Measurements from ENCODE around the gene PRKCZ.
A peak's percentile ranks its signal among the peaks of the same experiment; 100 is the strongest.

Gene PRKCZ

DNA sequence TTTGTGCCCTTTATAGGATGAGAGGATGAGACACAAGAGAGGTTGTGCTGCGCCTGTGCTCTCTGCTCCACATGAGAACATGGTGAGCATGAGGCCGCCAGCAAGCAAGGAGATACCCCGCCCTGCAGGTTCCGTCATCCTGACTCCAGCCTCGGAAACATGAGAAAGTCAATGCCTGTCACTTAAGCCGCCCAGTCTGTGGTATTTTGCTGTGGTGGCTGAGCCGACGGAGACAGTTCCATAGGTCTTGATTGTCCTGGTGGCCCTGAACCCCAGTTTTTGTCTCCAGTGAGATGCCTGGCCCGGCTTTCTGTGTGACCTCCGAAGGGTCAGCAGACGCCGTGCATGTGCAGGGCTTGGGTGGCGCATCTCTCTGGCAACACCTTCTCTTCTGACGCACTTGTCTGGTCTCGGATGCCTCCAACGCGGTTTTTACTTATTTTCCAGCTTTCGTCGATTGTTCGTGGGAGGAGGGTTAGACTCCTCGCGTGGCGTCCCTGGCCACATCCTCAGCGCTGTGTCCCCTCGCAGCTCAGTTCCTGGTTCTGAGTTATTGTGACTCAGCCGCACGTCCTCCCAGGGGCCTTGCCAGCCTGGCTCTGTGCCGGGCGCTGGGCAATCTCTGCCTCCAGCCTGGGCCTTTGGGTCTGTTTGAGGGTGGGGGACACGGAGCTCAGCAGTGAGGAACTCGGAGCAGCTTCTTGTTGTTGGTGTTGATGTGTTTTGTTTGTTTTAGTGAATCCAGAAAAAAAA lies 74.4 kb downstream of the PRKCZ start:
- no peak for DNase-seq

DNA sequence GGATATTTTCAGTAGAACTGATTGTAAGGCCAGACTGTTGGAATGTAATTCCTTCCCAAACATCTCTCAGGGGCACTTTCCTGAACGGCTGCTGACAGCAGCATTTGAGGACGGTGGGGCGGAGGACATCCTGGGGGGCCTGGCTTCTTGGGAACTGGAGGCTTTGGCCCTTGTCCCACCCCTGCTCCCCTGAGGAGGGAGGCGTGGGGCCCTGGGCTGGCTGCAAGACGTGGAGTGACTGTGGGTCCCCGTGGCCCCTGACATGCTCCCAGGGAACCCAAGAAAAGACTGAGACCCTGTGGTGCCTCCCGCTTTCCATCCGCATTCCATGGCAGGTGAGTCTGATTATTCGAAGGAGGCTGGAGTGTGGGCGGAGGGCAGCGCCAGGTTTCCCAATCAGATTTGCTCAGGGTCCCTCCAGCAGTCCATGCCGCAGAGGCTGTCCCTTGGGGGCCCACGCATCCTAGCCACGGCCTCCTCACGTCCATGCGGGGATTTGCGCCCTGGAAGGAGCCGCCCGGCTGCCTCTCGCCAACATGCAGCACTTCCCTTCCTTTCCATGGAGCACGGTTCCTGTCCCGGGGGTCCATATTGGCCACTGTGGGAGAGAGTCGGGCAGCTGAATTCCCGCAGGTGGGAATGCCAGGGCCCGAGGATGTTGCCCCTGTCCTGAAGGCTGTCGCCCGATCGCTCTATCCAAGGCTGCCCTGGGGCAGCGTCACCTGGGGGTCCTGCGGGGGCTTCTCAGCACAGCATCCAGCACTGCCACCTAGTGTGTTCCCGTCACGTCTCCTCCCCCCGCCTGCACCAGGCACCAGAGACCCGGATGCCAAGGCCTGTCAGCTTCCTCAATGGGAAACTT lies 75.4 kb downstream of the PRKCZ start:
- DNase-seq: no peak

DNA sequence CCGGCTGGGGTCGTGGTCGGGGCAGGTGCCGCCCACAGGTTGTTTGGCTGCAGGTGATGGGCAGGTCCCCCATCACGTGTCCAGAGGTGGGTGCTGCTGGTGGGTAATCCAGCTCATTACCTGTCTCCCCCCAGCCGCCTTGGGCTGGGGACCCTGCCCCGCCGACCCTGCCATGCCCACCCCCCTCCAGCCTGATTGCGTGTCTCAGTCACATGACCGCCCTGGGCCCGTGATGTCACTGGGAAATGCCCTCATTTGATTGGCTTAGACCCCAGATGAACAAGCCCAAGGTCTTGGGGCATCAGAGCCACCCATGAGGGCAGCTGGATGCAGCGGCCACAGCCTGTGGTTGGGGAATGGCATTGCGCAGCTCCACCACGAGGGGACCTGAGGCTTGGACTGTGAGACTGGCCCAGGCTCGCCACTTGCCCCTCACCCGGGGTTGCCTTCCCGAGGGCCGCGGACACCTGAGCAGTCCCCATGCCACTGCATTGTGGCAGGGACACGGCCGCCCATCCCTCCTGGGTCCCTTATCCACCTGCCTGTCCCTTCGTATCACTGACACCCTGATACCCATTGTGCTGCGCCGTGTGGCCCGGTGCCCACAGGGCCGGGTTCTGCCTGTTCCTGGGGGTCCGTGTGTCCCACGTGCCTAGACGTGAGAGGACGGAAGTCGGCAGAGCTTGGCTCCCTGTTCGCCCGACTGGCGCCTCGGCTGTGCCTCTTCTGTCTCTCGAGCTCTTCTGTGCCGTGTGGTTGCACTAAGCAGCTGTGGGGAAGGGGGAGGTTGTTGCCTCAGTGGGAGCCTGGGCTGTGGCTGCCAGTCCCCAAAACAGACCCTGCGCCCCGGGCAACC lies 76.3 kb downstream of the PRKCZ start:
- DNase-seq: no peak

DNA sequence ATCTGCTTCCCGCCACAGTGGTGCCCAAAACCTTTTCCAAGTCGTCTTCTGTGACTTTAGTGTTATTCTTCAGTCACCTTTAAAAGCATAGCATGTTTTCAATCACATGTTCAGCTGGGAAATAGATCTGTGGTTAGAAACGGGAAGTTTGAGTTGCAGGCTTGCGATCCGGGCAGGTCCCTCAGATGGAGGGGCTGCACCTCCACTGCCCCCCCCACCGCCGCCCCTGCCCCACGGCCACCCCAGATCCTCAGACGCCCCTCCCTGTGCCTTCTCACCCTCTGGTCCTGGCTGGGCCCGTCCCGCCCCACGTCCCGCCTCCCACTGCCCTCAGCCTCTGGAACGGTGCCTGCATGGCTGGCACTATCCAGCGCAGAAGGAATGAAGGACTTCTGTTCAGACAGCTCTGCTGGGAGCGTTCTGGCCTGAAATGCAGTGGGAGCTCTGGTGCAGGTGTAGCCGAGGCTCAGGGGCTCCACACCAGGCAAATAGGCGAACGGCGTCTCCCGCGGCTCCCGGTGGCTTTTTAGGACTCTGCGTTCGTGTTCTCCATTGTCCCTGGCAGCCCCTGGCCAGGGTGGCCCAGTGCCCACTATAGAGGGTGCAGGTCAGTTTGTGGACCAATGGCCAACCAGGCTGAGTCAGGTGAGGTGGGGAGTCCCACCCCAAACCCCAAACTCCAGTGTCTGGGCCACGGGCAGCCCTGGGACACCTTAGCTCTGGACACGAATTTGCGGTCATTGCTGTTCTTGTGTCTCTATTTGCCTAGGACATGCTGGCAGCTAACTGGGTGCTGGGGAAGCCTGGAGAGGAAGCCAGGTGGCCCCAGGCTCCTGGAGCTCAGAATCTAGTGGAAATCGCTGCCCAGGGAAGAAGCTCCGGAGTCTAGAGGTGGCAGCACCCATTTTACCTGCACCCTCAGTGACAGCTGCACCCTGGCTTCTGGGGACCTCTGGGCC lies 77.3 kb downstream of the PRKCZ start:
- no peak for DNase-seq

DNA sequence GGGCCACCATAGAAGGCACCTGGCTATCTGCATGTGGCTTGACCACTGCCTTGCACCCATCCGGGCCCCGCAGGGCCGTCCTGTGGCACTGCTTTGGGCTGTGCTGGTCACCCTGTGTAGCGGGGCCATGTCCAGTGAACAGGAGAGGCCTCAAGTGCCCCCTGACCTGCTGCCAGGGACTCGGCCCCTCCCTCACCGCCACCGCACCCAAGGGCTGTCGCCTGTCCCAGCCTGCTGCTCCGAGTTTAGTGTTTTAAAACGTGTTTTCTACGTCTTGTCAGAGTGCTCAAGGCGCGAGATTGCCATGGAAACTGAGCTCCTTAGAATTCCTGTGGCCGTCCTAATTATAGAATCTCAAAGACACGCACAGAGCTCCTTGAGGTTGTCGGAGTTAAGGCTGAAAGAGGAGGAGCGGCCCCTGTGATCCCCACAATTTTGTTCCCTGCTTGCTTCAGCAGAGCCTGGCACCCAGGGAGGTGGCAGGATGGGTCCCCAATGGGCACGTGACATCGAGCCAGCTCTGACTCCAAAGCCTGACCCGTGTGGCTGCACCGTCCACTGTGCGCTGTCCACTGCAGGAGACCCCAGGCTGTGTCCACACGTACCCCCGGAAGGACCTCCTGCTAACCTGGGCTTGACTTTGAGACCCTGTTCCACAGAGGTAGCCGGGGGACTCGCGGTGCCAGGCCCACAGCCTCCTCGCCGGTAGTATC lies 78.1 kb downstream of the PRKCZ start:
- peak; percentile 28 for DNase-seq

DNA sequence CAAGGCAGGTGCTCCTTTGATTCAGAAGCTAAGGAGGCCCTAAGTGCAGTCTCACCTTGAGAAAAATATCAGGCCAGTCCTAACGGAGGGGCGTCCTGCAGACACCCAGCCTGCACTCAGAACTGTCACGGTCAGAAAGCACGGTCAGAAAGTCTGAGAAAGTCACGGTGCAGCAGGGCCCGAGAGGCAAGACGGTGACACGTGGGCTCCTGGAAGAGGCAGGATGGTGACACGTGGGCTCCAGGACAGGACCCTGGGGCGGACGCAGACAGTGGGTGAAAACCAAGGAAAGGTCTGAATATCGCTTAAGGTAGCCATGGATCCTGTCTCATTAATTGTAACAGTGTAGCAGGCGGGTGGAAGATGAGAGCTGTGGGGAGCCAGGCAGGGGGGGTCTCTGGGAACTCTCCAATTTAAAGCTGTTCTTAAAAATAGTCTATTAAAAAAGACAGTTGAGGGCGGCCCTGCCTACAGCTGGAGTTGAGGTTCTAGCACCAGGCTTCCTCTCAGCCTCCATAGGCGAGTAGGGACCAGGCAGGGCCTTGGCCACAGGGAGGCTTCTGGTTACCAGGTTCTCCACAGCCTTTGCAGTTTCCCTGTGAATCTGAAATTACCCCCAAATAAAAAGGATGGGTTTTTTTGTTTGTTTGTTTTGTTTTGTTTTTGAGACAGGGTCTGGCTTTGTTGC lies 79.2 kb downstream of the PRKCZ start:
- no peak for DNase-seq

DNA sequence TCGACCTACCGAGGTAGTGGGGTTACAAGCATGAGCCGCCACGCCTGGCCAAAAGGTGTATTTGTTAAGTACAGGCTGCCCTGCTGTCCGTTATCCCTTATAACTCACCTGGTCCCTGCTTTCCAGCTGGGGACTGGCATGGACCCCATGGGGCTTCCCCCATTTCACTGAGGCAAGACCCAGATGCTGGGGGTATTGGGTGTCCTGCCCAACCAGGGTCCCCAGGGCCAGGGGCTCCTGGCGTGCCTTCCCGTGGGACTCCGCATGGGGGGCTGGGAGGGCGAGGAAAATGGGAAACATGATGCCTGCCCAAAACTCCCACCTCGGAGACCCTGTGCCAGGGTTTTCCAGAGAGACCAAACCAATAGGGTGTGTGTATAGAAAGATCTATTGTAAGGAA lies 79.9 kb downstream of the PRKCZ start:
- DNase-seq: no peak

DNA sequence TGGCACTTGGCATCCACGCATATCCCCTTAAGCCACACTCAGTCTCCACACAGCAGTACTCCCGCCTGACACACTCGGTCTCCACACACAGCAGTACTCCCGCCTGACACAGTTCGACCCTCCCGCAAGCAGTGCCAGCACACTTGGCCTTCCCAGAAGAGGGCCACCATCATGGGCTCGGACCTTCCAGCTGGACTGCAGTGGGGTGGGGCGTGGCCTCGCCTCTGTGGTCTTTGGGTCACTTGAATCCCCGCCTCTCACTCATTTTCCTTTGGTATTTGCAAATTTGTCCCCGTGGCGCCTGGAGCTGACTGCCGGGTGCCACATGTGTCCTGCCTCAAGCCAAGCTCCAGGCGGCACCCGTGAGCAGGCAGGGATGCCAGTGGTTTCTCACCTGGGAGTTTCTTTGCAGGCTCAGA lies 80.7 kb downstream of the PRKCZ start:
- no peak for DNase-seq

DNA sequence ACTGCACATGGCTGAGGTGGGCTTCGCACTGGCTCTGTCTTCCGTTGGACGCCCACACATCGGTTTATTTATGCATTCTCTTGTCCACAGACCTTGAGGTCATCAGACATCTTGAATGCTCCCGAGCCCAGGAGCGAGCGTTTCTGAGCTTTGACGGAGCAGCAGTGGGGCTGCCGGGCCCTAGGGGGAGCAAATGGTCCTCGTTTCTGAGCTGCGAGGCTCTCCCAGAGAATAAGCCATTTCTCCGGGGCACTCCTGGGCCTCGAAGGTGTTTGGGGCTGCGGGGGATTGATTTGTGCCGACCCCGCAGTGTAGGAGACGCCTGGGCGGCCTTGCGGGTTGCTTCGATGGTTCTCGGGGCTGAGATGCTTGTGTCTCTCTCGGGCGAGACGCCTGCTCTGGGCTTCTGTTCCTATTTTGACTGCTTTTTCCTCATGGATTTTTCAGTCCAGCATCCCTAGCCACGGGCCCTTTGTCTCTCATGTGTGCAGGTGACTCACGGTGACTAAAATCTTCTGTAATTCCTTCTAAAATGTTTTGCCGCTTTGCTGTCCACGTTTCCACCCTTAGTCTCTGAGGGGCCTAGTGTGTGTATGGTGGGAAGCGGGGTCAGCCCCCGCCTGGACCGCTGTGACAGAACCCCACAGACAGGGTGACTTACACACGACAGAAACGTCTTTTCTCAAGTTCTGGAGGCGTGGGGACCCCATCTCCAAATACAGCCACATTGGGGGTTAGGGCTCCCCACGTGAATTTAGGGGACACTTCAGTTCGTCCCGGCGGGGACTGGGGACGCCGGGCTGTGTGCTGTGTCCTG lies 82.2 kb downstream of the PRKCZ start:
- DNase-seq: peak; percentile 78

DNA sequence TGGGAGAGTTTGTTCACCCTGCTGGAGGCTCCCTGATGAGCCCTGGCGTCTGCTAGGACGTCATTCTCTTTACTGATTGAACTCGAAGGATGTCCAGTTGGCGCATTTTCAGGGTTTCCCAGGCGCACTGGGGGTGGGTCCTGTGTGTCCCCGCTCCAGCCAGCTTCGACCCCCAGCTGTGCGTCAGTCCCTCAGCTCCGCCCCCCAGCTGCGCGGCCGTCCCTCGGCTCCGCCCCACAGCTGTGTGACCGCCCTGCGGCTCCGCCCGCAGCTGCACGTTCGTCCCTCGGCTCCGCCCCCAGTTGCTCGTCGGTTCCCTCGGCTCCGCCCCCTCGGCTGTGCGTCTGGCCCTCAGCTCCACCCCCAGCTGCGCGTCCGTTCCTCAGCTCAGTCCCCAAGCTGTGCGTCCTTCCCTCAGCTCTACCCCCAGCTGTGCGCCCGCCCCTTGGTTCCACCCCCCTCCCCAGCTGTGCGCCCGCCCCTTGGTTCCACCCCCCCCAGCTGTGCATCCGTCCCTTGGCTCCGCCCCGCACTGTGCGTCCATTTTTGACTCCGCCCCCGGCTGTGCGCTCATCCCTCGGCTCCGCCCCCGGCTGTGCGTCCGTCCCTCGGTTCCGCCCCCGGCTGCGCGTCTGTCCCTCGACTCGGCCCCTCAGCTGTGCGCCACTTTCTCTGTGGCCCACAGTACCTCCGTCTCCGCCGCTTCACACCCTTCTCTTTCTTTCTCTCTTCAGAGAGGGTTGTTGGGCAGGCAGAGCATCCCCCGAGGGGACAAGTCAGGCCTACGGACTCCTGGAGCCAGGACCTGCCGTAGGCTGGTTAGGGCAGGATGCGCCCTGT lies 83.0 kb downstream of the PRKCZ start:
- DNase-seq: peak; percentile 98

DNA sequence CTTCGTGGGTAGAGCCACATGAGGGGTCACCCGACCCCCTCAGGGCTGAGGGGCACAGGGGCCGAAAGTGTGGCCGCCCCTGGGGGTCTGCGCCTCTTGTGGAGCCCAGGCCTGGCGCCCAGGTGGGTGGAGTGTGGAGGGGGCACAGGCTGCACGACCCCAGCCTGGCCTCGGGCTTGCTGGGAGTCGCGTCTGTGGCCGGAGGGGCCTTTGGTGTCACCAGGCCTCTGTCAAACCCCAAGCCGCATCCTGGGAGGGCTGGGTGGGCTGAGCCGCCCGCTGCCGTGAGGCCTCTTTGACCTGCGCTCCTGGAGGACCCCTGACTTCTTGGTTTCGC lies 83.6 kb downstream of the PRKCZ start:
- no peak for DNase-seq

DNA sequence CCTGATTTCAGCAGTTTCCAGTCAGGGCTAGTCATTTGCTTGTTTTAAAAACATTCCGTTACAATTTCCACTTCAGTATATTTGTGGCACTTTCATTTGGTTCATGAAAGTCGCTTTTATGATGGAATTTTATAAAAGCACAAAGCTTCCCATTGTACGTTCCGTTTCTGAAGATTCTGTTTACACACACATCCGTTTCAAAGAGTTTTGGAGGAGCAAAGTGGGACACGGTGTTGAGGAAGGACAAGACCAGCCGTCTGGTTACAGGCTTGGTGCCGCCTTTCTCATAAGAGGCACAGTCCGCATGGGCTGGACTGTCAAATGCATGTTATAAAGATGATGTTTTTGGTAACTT lies 84.0 kb downstream of the PRKCZ start:
- no peak for DNase-seq

DNA sequence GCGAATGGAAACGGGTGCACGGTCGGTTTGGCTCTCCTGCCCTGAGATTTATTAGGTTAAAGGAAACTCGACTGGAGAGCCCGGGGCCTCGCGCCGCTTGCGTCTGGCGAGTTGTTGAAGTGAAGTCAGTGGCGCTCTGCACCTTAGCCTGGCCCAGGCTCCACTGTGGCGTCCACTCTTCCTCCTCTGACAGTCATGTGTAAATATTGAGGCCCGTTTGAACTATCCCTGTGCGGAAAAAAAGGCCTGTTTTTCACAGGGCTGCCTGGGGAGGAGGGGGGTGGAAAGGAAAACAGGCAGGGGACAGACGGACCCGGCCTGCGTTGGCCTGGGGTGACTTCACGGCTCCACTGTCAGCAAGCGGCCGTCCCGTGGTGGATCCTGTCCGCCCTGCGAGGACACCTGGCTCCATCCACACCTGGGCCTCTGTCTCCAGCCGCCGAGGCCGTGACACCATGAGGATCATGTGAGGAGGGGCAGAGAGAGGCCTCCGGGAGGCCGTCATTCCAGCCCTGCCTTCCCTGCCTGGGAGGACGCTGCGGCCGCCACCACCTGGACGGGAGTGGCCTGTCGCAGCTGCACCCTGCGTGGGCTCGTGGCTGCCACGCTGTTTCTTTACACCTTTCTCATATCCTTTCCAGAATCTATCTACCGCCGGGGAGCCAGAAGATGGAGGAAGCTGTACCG lies 84.6 kb downstream of the PRKCZ start:
- no peak for DNase-seq

DNA sequence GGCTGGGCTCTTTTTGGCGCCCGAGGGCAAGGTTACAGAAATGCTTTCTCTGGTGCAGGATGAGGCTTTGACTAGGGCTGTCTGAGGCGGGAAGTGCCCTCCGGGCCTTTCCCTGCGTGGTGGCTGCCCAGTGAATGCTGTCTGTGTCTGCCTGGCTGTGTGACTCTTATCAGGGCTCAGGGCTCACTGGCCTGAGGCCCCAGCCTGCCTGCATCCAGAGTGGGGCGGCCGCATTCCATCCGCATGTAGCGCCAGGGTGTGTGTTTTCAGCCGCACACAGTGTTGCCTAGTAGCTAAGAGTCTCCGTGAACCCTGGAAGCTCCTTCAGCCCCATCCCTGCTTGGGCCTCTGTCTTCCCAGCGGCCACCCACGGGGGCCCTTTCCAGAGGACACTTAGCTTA lies 85.2 kb downstream of the PRKCZ start:
- peak; percentile 52 for DNase-seq

DNA sequence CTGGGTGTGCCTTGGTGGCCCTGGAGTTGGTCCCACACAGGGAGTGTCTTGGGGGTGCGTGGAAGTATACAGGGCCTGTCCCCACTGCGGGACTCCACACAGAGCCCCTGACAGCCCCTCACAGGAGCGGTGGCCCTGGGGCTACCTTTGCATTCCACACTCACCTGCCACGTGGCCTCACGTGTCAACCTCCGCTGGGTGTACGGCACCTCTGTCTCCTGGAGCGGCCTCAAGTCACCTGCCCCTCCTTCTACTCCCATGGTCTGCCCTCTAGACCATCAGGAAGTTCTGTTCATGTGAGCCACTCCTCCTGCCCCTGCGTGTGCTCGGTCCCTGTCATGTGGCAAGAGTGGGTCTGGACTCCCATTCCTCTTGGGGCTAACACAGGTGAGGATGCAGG lies 85.7 kb downstream of the PRKCZ start:
- no peak for DNase-seq

DNA sequence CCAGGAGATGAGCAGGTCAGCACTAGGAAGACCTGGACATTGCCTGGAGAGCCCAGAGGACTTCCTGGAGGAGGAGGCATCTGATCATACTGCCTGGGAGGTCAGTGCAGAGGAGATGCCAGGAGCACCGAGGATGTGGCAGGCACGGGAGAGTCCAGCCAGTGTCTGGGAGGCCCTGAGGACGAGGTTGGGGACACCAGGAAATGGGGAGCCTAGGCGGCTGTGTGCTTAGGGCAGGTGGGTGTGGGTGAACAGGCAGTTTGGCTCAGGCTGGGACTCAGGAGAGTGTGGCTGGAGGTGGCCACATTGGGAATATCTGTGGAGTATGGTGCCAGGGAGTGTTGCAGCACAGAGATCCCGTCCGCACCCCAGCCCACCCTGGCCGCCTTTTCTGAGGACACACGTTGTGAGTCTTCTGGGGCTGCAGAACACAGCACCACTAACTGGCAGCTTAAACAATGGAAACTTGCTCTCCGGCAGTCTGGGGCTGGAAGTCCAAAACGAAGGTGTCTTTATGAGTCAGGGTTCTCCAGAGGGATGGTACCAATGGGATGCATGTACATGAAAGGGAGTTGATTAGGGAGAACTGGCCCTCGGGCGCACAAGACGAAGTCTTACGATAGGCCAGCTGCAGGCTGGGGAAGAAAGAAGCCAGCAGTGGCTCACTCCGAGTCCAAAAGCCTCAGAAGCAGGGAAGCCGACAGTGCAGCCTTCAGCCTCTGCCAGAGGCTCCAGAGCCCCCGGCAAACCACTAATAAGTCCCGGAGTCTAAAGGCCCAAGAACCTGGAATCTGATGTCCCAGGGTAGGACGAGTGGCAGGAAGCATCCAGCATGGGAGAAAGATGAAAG lies 86.4 kb downstream of the PRKCZ start:
- DNase-seq: no peak
